NCI-H226 (cell line): ENCODE results near the gene FRG2.
"Not testable (repeated sequence)": the region's sequence is repeated elsewhere in the genome, so short reads cannot be mapped to it uniquely, and the experiment has no call there.

Source experiments
- DNase-seq: peaks from one replicate; pipeline ENCODE4 v3.0.0-alpha.2; 2015

FRG2 gene

DNA sequence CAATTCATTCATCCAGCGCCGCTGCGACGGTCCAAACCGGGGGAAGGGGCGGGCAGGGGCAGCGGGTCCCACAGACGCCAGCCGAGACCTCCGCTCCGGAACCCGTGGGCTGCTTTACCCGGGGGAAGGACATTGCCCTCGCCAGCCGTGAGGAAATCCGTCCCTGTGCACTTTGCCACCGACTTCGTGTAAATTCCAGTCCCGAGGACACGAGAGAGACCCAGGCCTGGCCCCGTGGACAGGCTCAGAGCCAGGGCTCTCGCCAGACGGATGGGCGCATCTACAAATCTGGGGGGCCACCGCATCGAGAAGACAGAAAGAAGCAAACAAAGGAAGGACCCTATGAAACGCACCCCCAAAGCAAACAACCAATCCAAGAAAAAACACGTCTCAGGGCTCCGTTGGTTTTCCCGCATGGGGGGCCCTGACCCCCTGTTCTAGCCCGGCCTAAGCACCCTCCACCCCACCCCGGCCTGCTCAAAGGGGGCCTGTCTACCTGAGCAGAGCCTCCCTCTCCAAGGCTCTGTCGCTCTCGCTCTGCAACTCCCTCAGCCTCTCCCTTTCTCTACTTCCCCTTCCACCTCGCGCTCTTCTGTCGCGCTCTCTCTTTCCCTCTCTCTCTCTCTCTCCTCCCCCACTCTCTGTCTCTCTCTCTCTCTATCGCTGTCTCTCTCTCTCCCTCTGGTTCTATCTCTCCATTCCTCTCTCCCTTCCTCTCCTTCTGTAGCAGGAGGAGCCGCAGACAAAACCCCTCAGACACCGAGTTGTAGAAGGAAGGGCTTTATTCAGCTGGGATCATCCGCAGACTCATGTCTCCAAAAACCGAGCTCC, 11.3 kb downstream of the FRG2 start:
- no peak for DNase-seq

DNA sequence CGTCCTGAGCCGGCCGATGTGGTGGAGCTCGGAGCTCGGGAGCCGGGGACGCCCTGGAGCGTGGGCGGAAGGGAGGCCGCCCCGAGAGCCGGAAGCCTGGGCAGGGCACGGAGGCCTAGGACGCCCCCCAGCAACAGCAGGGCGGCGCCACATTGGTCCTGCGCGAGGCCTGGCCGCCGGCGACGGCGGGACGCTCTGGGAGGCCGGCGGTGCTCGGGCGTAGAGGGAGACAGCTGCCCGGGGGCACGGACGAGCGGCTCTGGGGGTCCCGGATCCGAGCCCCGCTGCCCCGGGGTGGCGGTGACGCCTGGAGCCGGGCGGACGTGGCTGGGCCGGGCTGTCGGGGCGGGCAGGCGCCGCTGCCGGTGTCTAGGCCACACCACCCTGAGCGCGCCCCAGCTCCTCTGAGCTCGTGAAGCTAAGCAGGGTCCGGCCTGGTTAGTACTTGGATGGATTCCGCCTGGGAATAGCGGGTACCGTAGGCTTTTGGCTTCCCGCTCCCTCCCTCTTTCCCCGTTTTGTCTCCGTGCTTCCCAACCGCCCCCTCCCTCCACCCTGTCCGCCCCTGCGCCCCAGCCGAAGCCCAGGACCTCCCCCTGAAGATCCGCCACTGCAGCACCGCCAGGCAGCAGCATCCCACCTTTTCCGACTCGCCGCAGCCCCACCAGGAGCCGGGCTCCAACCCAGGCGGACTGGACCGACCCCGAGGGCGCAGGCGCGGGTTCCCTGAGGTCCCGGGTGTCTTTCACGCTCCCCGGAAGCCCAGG, 12.1 kb downstream of the FRG2 start:
- no peak for DNase-seq

DNA sequence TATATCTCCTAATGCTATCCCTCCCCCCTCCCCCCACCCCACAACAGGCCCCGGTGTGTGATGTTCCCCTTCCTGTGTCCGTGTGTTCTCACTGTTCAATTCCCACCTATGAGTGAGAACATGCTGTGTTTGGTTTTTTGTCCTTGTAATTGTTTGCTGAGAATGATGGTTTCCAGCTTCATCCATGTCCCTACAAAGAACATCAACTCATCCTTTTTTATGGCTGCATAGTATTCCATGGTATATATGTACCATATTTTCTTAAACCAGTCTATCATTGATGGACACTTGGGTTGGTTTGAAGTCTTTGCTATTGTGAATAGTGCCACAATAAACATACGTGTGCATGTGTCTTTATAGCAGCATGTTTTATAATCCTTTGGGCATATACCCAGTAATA, 37.1 kb downstream of the FRG2 start:
- not testable (repeated sequence) for DNase-seq

DNA sequence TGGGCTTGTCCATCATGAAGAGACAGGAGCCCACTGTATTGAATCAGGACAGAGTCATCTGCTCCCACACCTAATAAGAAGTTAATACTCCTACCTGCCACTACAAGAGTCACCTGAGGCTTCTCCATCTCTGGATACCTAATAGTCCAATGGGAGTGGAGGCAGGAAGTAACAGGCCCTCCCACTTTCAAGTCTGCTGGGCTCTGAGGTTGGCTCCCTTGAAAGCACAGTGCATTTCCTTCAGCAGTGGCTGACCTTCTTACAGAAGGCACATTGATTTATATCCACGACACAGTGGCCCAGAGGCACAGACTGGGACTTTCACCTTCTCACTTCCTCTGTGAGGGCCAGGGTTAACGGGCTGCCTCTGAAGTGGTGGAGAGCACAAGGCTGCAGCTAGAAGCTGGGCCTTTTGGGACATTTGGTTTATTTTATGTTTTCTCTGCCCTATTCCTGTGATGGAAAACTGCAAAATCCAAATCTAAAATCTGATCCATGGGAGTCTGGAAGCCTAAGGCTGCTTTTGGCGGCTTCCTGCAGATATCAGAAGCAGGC, 38.1 kb downstream of the FRG2 start:
- DNase-seq: no peak

DNA sequence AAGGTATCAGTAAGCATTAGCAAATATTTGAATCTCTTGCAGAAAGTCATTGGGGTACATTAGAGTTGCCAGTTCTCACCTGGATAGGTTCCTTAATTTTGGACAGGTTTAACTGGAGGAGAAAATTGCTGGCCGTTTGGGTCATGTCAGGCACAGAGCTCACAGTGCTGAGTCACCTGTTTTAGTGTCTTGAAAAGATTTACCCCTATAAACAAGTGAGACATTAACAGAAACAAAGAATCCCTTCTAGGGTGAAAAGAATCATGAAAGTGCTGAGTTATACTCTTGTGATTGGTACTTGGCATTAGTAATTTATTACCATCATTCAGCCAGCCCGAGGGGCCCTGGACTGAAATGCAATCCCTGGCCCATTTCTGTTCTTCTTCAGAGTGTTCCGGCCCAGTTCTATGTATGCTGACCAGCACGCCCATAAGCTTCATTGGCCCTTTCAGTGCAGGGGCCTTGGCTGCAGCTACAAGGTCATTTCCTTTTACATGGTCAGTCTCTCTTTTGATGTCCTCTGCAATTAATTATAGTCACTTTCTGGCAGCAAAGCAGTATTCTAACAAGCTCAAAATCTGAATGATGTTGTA, 41.3 kb downstream of the FRG2 start:
- not testable (repeated sequence) for DNase-seq

DNA sequence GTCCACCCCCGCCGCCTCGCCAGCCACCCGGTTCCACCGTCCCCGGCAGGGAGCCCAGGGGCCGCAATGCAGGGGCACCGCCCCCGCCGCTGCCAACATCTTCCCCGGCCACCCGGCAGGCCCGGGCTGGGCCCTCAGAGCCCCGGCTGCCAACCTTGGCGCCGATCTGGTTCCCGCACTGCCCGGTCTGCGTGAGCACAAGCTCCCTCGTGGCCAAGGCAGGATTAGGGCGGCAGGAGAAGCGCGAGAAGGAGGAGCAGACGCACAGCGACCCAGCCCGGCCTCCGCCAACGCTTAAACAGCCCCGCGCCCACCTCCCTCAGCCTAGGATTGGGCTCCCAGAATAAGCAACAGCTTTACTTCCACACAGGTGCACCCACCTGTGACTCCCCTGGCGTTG, 42.4 kb downstream of the FRG2 start:
- DNase-seq: not testable (repeated sequence)

DNA sequence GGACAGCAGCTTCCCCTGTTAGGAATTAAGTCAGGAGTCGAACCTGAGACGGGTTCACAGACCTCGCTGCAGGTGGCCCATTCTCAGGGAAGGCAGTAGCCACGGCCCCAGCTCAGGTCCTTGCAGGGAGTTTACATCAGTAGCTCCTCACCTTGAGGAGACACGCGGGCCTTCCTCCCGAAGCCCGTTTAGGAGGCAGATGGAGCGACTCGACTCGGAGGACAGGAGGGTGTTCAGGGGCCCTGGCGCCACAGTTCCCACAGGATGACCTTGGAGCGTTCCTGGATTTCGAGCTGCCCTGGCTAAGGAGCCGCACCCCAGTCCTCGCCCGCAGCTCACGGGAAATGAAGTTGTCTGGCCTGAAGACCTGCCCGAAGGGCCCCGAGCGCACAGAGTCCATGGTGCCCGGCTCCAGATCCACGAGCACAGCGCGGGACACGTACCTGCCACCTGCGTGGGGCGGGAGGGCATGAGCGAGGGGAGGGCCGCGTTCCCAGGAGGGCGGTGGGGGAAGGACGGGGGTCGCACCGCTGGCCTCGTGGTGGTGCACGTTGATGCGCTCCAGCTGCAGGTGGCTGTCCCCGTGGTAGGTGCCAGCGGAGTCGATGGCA, 43.0 kb downstream of the FRG2 start:
- not testable (repeated sequence) for DNase-seq

DNA sequence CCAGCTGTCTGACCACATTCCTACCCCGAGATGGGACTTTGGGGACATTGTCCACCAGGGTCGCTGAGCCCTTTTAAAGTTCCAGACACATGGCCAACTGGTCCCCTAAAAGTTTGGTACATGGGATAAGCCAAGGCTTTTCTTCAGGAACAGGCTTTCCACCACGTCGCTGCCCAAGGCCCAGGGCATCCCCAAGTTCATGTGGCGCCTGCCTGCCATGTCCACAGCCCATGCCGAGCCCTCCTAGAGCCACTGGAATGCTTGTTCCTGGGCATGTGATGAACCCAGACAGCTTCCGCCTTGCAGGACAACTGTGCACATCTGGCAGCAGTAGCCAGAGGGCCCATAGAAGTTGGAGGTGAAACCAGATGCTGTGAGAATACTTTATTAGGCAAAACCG, 45.1 kb downstream of the FRG2 start:
- DNase-seq: no peak

DNA sequence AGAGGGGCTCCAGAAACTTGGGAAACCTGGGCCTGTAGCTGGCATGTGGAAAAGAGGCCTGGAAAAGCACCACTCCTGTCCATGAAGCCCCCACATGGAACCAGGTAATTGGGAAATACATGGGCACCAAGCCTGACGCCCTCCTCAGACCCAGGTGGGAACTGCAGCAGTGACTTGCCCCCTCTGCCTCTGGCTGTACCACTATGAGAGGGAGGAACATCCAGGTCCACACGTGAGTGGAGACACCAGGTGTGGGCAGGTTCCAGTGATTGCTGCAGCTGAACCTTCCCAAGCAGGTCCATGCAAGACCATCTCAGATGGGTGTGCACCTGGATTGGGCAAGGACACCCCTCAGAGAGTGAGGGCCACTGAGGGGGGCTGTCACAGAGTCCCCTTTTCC, 46.8 kb downstream of the FRG2 start:
- not testable (repeated sequence) for DNase-seq

DNA sequence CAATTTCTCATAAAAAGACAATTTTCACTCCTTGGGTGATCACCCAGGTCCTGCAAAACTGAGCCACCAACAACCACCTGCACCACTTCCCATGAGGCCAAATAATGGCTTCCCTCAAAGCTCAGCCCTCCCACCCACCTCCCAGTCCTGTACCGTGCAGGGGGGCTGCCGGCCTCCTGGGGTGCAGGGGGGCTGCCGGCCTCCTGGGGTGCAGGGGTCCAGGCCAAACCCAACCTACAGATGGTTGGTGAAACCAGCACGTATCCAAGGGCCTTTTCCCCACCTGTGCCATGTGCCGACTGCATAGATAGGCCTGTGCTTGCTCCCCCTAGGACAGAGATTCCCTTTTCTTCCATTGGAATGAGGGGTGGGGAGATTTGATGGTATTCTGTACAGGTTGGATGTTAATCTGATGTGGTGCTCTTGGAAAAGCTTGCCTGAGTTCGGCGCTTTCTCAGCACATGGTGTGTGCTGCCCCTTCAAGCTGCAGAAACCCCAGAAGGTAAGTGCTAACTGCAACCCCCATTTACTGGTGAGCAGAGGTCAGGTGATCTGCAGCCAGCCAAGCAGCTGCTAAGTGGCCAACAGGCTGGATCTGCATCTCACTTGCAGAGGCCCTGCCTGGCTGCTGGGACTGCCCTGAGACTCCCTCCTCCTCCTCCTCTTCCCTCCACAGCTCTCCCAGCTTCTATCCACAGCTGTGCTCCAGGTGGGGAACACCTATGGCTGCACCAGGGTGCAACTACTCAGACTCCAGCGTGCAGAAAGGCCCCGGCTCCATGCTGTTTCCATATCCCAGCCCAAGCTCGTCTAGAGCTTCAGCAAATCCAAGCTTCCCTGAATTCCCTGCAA, 47.6 kb downstream of the FRG2 start:
- no peak for DNase-seq
